ENCODE results near the gene TSEN2.
A peak's percentile ranks its signal among the peaks of the same experiment; 100 is the strongest.
"Not testable (repeated sequence)": the region's sequence is repeated elsewhere in the genome, so short reads cannot be mapped to it uniquely, and the experiment has no call there.

The TSEN2 gene

DNA sequence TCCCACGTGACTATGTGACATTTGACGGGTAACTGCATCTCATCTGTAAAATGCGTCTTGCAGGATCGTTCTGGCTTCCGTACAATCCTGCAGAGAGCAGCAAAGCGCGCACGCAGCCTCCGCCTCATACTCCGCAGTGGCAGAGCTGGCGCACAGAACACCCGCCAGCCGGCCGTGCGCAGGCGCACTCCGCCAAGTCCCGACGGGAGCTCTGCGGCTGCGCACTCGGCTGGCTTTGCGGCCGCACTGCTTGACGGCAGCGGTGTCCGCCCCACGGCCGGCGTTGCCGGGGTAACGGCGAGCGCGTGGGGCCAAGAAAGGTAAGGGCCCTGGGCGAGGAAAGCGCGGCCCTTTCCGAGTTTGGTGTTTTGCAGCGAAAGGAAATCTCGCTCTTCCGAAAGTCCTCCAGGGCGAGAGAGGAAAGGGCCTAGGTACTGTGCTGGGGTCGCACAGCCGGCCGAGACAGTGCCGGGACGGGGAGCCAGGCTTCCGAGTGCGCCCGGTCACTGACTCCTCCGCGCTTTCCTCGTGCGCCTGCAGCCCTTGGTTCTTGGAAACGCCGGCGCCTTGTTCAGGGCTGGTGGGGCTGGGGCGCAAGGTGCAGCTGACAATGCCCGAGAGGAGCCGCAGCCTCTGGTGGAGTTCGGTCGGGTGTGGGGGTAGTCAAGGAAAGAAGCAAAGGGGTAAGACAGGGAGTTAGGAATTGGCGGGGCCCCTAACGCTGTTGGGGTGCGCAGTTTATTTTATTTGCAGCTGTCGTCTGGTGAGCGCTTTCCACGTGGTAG lies at the start of gene TSEN2:
Gene TSEN2, plus strand, starts transcription at position 283 of the 785 bp plus-strand sequence. CDS start 5,321 bp downstream, outside the sequence.
- peak; percentile 89 for DNase-seq (ENCODE audit: low read depth)

DNA sequence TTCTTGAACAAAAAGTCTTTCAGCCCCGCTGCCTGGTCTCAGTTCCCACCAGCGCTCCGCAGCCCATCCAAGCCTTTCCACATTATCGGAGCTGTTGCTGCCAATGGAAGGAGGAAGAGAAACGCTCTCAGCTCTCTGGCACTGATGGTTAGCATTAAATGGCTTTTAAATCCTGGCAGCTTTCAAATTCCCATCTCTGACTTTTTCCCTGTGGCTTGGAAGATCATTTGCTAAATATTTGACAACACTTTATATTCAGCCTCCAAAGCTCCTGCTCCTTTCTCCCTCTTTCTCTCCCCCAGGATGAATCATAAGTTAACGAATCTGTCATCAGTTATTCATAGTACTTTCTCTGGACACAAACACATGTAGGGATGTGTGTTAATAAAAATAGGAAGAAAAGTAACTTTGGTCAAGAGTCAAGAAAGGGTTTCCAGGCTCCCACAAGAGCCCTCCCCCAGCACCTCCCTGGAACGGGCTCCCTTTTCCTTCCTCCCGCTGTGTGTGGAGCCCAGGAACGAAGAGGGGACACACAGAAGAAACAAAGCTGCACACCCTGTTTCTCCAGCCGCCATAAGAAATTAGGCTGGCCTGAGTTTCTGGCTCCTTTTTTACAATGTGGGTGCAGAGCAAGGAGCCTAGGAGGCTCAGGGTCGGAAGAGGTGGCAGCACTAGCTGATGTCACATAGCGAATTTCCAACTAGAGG lies 47.6 kb upstream of the TSEN2 start:
- no peak for DNase-seq (ENCODE audit: low read depth)

DNA sequence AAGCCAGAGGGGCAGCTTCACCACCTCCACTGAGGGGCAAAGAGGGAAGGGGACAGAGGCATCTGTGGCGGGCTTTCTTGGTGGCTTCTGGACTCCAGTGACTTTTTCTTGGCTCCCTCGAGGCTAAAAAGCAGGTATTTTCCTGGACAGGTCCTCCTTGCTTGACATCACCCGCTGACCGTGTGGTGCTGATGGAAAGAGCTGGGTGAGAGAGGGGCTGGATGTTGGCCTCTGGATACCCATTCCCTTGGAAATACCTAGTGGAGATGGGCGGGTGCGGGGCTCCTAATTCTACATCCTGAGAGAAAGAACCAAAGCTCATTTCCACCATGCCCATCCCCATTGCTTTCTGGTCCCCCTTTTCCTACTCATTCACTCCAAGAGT lies 47.1 kb upstream of the TSEN2 start:
- no peak for DNase-seq (ENCODE audit: low read depth)

GRCh38 chr3:12437861-12438260 lies 46.4 kb upstream of the TSEN2 start:
- no peak for DNase-seq (ENCODE audit: low read depth)

DNA sequence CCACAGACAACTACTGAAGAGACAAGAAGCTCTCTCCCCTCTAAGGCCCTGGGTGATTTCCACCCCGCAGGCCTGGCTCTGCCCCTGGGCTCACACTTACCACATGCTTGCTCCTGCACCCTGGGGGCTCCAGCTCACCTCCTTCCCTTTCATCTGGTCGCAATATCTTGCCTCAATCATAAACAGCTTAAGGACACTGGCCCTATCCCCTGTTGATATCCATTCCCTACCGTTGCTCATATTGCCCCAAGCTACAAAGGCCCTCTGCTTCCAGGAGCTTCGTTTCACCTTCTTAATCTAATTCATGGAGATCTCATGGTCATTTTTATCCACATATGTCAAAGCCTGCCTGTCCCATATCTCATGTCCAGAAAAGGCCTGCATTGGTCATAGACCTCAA lies 46.0 kb upstream of the TSEN2 start:
- no peak for DNase-seq (ENCODE audit: low read depth)

DNA sequence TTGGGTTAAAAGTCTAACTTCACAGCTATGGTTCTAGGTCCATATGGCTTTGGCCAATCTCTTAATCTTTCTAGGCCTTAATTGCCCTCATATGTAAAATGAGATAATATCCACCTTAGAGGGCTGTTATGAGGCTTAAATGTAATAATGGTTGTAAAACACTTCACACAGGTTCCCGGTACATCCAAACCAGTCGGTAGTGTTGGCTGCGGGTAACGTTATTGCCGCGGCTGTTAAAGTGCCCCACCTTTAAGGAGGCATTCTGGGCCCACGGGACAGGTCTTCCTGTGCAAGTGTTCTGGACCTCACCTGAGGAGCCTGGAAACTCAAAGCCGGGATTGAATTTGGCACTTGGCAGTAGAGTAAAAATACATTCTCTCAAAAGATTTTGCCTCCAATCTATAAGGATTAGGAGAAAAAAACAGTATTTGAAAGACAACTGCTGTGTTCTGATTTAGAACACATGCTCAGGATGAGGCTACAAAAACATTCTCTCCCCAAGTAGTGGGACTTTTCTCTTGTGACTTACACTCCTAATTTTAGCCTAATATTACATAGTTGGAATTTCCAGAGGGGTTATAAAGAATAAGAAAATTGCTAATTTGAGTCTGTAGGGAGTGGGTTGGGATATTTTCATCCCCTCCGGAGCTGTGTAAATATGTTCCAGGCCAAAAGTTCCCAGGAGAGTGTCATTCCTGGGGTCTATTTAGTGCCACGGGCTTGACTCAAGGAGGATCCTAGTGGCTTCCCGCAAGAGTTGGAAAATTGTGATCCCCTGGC lies 44.9 kb upstream of the TSEN2 start:
- DNase-seq (ENCODE audit: low read depth): no peak

DNA sequence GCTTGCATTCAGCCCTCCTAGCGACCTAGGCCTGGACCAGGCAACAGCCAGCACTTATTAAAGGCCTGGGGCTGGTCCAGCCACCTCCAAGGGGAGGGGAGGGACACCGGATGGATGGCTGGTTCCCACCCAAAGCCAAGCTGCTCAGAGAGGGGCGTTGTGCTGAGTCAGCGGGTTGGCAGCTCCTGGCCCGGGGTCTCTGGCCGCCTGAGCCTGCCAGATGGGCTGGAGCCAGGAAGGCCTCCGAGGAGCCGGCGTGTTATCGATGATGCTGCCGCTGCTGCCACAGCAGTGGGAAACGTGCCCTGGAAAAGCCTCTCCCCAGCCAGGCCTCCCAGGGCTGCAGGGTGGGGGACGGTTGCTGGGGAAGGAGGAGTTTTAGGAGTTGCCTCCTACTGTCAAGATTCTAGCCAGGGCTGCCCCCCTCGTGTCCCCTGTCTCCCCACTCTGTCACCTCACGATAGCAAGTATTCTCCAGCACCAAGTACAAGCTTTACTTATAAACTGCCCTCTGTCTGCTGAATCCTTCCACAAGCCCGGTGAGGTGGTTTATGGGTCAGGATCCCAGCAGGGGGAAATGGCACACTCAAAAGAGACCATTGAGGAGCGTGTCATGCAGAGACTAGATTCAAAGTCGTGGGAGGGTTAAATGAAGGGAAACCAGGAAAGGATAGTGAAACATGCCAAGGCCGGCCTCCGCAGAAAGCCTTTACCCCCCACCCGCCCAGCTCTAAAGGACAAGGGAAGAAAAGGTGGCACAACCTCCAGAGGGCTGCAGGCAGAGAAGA lies 43.2 kb upstream of the TSEN2 start:
- DNase-seq (ENCODE audit: low read depth): no peak

DNA sequence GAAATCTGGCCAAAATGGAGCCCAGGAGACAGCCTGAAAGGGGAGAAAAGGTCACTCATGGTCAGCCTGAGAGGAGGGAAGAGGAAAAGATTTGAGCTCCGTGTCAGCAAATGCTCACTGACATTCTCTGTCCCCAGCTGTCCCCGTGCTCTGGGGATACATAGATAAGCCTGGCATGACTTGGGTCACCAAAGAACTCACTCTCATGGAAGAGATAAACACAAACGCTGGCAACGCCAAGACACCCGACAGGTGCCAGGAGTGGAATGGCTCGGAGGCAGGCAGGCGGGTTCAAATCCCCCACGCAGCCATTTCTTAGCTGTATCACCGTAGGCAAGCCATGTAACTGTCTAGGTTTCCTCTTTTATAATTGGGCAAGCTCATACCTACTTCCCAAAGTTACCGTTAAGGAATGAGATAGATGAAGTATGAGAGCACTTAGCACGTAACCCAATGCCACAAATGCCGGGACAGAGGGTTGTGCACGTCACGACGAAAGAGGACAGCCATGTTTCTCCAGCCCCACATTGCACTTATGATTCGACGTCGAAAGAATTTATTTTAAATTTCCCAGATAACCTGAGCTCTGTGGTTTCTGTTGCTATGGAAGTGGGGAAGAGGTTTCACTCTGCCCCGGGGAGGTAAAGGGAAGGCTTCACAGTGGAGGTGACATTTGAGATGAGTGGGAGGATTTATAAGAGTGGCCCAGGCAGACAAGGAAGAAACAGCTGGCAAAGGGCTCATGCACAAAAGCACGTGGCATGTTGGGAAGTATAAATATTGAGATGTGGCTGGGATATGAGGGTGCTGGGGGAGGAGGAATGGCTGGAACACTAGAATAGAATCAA lies 41.4 kb upstream of the TSEN2 start:
- DNase-seq (ENCODE audit: low read depth): no peak

- no peak for DNase-seq (ENCODE audit: low read depth)
Measured at GRCh38 chr3:12443781-12444522, 40.3 kb upstream of the TSEN2 start.

DNA sequence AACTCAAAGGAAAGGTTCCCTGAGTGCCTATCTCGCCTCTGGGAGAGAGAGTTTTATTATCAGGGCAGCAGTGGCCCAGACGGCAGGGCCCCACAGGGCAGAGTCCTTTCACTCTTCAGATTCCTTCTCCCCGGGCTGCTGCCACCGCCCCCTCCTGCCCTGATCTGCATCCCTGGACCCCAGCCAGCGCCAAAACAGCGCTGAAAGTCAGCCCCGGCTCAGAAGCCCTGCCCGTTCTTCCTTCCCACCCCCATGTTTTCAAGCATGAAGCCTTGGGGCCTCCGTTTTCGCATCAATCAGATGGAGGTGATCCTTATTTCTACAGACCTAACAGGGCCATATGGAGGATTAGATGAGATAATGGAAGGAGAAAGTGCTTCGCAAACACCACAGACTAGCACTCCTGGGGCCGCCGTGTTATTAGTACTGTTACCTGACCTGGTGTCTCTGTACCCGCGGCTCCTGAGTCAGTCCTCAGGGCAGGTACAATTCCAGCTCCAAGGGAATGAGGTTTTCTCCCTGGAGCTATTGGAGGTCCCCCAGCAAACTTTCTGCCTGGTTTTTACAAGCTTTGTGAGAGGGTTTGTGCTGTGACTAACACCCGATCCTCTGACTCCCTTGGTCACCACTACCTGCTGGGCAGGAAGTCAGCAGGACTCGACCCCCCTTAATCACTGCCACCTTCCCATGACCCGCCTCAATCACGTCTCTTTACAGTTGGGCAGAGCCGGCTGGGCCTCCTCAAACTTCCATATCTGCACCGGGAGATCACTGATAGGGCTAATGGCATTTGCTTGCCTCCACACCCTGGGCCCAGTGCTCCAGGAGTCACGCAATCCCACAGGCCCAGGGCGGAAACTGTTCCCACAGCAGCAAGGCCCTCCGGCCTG lies 39.5 kb upstream of the TSEN2 start:
- no peak for DNase-seq (ENCODE audit: low read depth)

- no peak for DNase-seq (ENCODE audit: low read depth)
Measured at GRCh38 chr3:12445523-12446240, 38.6 kb upstream of the TSEN2 start.

DNA sequence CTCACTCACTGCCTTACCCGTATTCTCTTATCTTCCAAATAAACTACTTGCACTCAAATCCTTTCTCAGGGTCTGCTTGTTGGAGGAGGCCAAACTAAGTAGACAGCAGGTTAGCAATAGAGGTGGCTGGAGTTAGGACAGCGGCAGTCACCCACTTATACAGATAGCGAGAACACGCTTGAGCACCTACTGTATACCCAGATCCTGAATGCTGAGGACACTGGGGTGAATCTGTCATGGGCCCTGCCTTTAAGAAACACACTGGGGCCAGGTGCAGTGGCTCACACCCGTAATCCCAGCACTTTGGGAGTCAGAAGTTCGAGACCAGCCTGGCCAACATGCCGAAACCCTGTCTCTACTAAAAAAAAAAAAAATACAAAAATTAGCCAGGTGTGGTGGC lies 38.0 kb upstream of the TSEN2 start:
- DNase-seq (ENCODE audit: low read depth): no peak

DNA sequence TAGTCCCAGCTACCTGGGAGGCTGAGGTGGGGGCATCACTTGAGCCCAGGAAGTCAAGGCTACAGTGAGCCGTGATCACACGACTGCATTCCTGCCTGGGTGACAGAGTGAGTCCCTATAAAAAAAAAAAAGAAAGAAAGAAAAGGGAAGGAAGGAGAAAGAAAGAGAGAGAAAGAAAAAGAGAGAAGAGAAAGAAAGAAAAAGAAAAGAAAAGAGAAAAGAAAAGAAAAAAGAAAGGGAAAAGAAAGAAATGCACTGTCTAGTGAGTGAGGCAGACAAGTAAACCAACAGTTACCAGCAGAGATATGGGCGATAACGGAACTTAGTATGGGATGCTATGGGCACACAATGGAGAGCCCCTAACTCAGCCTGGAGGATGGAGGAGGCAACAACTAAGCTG lies 37.2 kb upstream of the TSEN2 start:
- no peak for DNase-seq (ENCODE audit: low read depth)

- DNase-seq (ENCODE audit: low read depth): not testable (repeated sequence)
Measured at GRCh38 chr3:12448404-12449202, 35.7 kb upstream of the TSEN2 start.

DNA sequence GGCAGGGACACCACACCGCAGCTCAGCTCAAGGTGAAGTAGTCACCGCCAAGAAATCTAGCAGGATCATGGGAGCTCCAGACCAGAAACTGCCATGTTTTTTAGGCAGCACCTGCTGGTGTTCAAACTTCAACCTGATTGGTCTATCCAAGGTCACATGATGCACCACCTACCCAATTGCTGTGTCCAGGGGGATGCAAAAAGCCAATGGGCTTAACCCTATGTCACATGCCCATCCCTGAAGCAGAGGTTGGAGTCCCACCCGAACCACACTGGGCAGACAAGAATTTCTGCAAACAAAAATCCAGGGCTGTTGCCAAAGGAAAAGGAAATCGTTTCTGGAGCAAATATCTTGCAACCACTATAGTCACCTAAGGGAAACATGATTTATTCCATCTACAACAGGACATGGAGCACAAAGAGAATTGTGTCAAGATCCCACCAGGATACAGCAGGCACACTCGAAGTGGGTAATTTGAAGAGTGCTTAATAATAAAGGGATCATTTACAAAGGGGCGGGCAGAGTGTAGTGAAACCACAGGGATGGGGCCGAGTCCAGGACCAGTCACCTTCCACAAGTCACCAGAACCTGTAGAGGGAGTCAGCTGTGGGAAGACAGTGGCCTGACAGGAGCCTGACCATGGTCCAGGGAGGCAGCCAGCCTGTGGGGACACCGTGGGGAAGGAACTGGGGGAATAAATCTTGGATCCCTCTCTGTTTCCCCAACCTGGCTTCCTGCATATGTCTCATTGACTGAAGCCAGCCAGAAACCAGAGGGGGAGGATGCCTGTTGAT lies 34.2 kb upstream of the TSEN2 start:
- no peak for DNase-seq (ENCODE audit: low read depth)

- no peak for DNase-seq (ENCODE audit: low read depth)
Measured at GRCh38 chr3:12451481-12451880, 32.8 kb upstream of the TSEN2 start.

- no peak for DNase-seq (ENCODE audit: low read depth)
Measured at GRCh38 chr3:12451960-12452359, 32.3 kb upstream of the TSEN2 start.

All from activated gamma-delta T cell treated with anti-CD3 and anti-CD28 coated beads, Interleukin-2, amount 50 U/mL, for 16 hours (primary cell).